Neural progenitor cell (in vitro differentiated cells): ENCODE results near the gene ZRANB2. TPM values are rescaled to one million over a fixed set of nuclear protein-coding genes. Genes with fewer than 3 reads are reported as not detected.

Experiments
- DNase-seq: peaks from one replicate; pipeline ENCODE4 v3.0.0-alpha.2; 2016; ENCODE audit warnings: low spot score
- H2AFZ ChIP-seq: fragments of 200-600 bp; sonication (generic); replicated peaks from 2 replicates; pipeline ENCODE4 v1.6.1; 2016; ENCODE audit warnings: antibody characterized with exemption
- H3F3A ChIP-seq: fragments of 200-600 bp; sonication (generic); 2 replicates; pipeline ENCODE4 v1.6.1; 2016; ENCODE audit warnings: antibody characterized with exemption, low read depth
- H3K27ac ChIP-seq: fragments of 200-600 bp; sonication (generic); 2 replicates; pipeline ENCODE4 v1.5.1; 2016; ENCODE audit warnings: mild to moderate bottlenecking
- H3K27me3 ChIP-seq: fragments of 200-600 bp; sonication (generic); 2 replicates; pipeline ENCODE4 v1.6.1; 2016; ENCODE audit warnings: mild to moderate bottlenecking, moderate library complexity
- H3K36me3 ChIP-seq: fragments of 200-600 bp; sonication (generic); 2 replicates; pipeline ENCODE4 v1.5.1; 2016
- H3K4me1 ChIP-seq: fragments of 200-600 bp; sonication (generic); 2 replicates; pipeline ENCODE4 v1.6.1; 2016; ENCODE audit warnings: mixed run types
- H3K4me2 ChIP-seq: fragments of 200-600 bp; sonication (generic); 2 replicates; pipeline ENCODE4 v1.6.1; 2016
- H3K4me3 ChIP-seq: fragments of 200-600 bp; sonication (generic); 2 replicates; pipeline ENCODE4 v1.5.1; 2016
- H3K79me2 ChIP-seq: fragments of 200-600 bp; sonication (generic); 2 replicates; pipeline ENCODE4 v1.6.1; 2016; ENCODE audit warnings: low read depth
- H3K9ac ChIP-seq: fragments of 200-600 bp; sonication (generic); 2 replicates; pipeline ENCODE4 v1.6.1; 2016
- H3K9me3 ChIP-seq: fragments of 200-600 bp; sonication (generic); 2 replicates; pipeline ENCODE4 v1.5.1; 2016; ENCODE audit warnings: low read depth
- H4K20me1 ChIP-seq: fragments of 200-600 bp; sonication (generic); 2 replicates; pipeline ENCODE4 v1.6.1; 2016; ENCODE audit warnings: low read depth
- H3K27ac Mint-ChIP-seq: 3 replicates; pipeline ENCODE4 v1.8.0; 2021; ENCODE audit warnings: mixed read lengths
- H3K27me3 Mint-ChIP-seq: 2 replicates; pipeline ENCODE4 v1.8.0; 2022; ENCODE audit warnings: low read depth, mild to moderate bottlenecking, inconsistent platforms, moderate library complexity, mixed read lengths; ENCODE audit not compliant: insufficient read depth
- H3K36me3 Mint-ChIP-seq: 3 replicates; pipeline ENCODE4 v1.8.0; 2021; ENCODE audit warnings: mixed read lengths
- H3K4me1 Mint-ChIP-seq: 3 replicates; pipeline ENCODE4 v1.8.0; 2021; ENCODE audit warnings: mixed read lengths
- H3K4me3 Mint-ChIP-seq: 3 replicates; pipeline ENCODE4 v1.8.0; 2021; ENCODE audit warnings: mild to moderate bottlenecking, moderate library complexity, mixed read lengths
- H3K9me3 Mint-ChIP-seq: 3 replicates; pipeline ENCODE4 v1.8.0; 2020; ENCODE audit warnings: mixed read lengths
- CTCF ChIP-seq: fragments of 200-600 bp; sonication (generic); IDR thresholded peaks from 2 replicates; pipeline ENCODE4 v1.5.1; 2017; ENCODE audit warnings: antibody characterized with exemption, mild to moderate bottlenecking
- EZH2 ChIP-seq: fragments of 200-600 bp; sonication (generic); IDR thresholded peaks from 2 replicates; pipeline ENCODE4 v1.6.1; 2017; ENCODE audit warnings: antibody characterized with exemption, mild to moderate bottlenecking, moderate library complexity
- EZH2phosphoT487 ChIP-seq: fragments of 200-600 bp; sonication (generic); IDR thresholded peaks from 2 replicates; pipeline ENCODE4 v1.6.1; 2017; ENCODE audit warnings: antibody characterized with exemption
- total RNA-seq: library from RNA; depleted of rRNA; stranded (reverse); fragments of >200 nt; gene quantifications from 2 replicates; pipeline ENCODE4 v1.2.3, GENCODE V29; 2015; ENCODE audit warnings: low replicate concordance

The ZRANB2 gene
- total RNA-seq, 1 donor from 2014 or later = 126 TPM

- no peak overlapping the region for H2AFZ ChIP-seq
- H3K27me3 ChIP-seq = peaks cover 1% of the 10 kb centered on the region
- no peaks in the 10 kb centered on the region for H3K79me2 ChIP-seq
- H4K20me1 ChIP-seq = no peaks in the 10 kb centered on the region
- Mint-ChIP-seq H3K36me3 (peaks cover 5% of the 10 kb centered on the region), H3K27ac (no peak overlapping the region), H3K4me1 (no peaks in the 10 kb centered on the region), H3K9me3 (no peaks in the 10 kb centered on the region), H3K27me3 (peaks cover 3% of the 10 kb centered on the region), H3K4me3 (no peak overlapping the region)
- H3K4me1 ChIP-seq = no peaks in the 10 kb centered on the region
- H3K27ac ChIP-seq = no peak overlapping the region
- DNase-seq = no peak
- no peaks in the 10 kb centered on the region for H3K9me3 ChIP-seq
- TF ChIP-seq EZH2phosphoT487 (no peak), EZH2 (no peak)
- peaks cover 4% of the 10 kb centered on the region for H3K36me3 ChIP-seq
- H3K9ac ChIP-seq = no peak overlapping the region
- no peak overlapping the region for H3K4me3 ChIP-seq
- no peaks in the 10 kb centered on the region for H3F3A ChIP-seq
- no peak overlapping the region for H3K4me2 ChIP-seq
Measured at GRCh38 chr1:71054791-71055190, 26.0 kb downstream of the ZRANB2 start.

- Histone ChIP-seq H3K4me2 (no peak overlapping the region), H3K36me3 (peaks cover 4% of the 10 kb centered on the region), H3K79me2 (no peaks in the 10 kb centered on the region), H3K9me3 (no peaks in the 10 kb centered on the region), H3K9ac (no peak overlapping the region), H2AFZ (no peak overlapping the region), H3F3A (no peaks in the 10 kb centered on the region), H3K4me1 (no peaks in the 10 kb centered on the region), H3K4me3 (no peak overlapping the region), H3K27me3 (peaks cover 6% of the 10 kb centered on the region), H4K20me1 (no peaks in the 10 kb centered on the region), H3K27ac (no peak overlapping the region)
- H3K36me3 Mint-ChIP-seq = peaks cover 3% of the 10 kb centered on the region
- no peak for TF ChIP-seq EZH2
- TF ChIP-seq CTCF = no peak
- TF ChIP-seq EZH2phosphoT487 = no peak
- DNase-seq = no peak
- H3K4me3 Mint-ChIP-seq = no peak overlapping the region
- H3K4me1 Mint-ChIP-seq = no peaks in the 10 kb centered on the region
- H3K27ac Mint-ChIP-seq = no peak overlapping the region
- no peaks in the 10 kb centered on the region for H3K9me3 Mint-ChIP-seq
- H3K27me3 Mint-ChIP-seq = peaks cover 3% of the 10 kb centered on the region
Measured at GRCh38 chr1:71054281-71054731, 26.5 kb downstream of the ZRANB2 start.

- no peak overlapping the region for H3K27ac Mint-ChIP-seq
- peaks cover 12% of the 10 kb centered on the region for H3K27me3 ChIP-seq
- no peaks in the 10 kb centered on the region for H3K36me3 Mint-ChIP-seq
- DNase-seq = no peak
- TF ChIP-seq EZH2phosphoT487 (no peak), CTCF (no peak), EZH2 (no peak)
- H3K27ac ChIP-seq = no peak overlapping the region
- H3F3A ChIP-seq = no peaks in the 10 kb centered on the region
- H3K4me1 ChIP-seq = no peaks in the 10 kb centered on the region
- H3K4me1 Mint-ChIP-seq = no peaks in the 10 kb centered on the region
- H3K27me3 Mint-ChIP-seq = peaks cover 5% of the 10 kb centered on the region
- no peak overlapping the region for H3K4me2 ChIP-seq
- no peak overlapping the region for H3K4me3 ChIP-seq
- no peaks in the 10 kb centered on the region for H3K9me3 ChIP-seq
- peaks cover 4% of the 10 kb centered on the region for H3K36me3 ChIP-seq
- H3K79me2 ChIP-seq = no peaks in the 10 kb centered on the region
- no peaks in the 10 kb centered on the region for H4K20me1 ChIP-seq
- no peak overlapping the region for H2AFZ ChIP-seq
- H3K9ac ChIP-seq = no peak overlapping the region
- no peak overlapping the region for H3K4me3 Mint-ChIP-seq
- no peaks in the 10 kb centered on the region for H3K9me3 Mint-ChIP-seq
Measured at GRCh38 chr1:71053758-71054157, 27.1 kb downstream of the ZRANB2 start.

- H3K27ac Mint-ChIP-seq = no peak overlapping the region
- DNase-seq = no peak
- Histone ChIP-seq H3K27me3 (peaks cover 18% of the 10 kb centered on the region), H3F3A (no peaks in the 10 kb centered on the region), H3K4me2 (no peak overlapping the region), H3K27ac (no peak overlapping the region), H3K4me1 (no peaks in the 10 kb centered on the region), H3K4me3 (no peak overlapping the region), H3K79me2 (no peaks in the 10 kb centered on the region), H2AFZ (no peak overlapping the region), H3K36me3 (no peaks in the 10 kb centered on the region), H3K9me3 (no peaks in the 10 kb centered on the region), H4K20me1 (no peaks in the 10 kb centered on the region), H3K9ac (no peak overlapping the region)
- no peak for TF ChIP-seq EZH2phosphoT487
- no peak for TF ChIP-seq EZH2
- no peak for TF ChIP-seq CTCF
- H3K27me3 Mint-ChIP-seq = peaks cover 12% of the 10 kb centered on the region
- peaks cover 1% of the 10 kb centered on the region for H3K4me1 Mint-ChIP-seq
- H3K36me3 Mint-ChIP-seq = no peaks in the 10 kb centered on the region
- no peak overlapping the region for H3K4me3 Mint-ChIP-seq
- no peaks in the 10 kb centered on the region for H3K9me3 Mint-ChIP-seq
Measured at GRCh38 chr1:71053146-71053545, 27.7 kb downstream of the ZRANB2 start.
